CD4-positive, alpha-beta T cell treated with Interleukin-4 for 1 hour (primary cell): ENCODE results near the gene SETD6.
"Not testable (repeated sequence)": the region's sequence is repeated elsewhere in the genome, so short reads cannot be mapped to it uniquely, and the experiment has no call there.

Experiments used
- DNase-seq, 2 donors: peaks; one replicate each; pipeline ENCODE4 v3.0.0-alpha.2; 2020 to 2022

Gene SETD6

DNA sequence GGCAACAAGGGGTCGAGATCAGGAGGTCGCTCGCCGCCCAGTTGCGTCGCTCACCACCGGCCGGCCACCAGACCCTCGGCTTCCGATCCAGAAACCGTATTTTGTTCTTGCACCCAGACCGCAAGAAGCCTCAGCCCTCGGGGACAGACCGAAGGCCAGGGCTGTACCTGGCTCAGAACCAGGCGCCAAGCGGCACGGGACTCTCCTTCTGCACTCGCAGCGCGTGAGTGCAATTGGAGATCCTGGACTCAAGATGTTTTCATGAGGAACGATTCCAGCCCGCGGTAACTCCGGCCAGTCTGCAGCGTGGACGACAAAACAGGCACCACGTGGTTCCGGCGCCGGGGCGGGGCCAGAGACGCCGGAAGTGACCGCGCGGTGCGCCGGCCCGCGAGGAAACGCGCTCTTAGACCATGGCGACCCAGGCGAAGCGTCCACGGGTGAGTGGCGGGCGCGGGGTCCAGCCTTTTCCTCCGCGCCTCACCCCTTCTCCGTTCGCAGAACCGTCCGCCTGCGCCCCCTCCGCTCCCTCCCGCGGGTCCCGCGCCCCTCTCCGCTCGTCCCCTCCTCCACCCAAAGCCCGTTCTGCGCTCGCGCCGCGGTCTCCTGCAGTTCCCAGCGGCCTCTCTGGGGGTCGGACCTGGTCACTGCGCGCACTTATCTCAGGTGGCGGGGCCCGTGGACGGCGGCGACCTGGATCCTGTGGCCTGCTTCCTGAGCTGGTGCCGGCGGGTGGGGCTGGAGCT, at the start of gene SETD6:
Gene SETD6, plus strand, starts transcription at position 393 of the 746 bp plus-strand sequence. Its CDS starts 21 bp downstream, at position 414.
- DNase-seq = peak; percentile 61 to 66

DNA sequence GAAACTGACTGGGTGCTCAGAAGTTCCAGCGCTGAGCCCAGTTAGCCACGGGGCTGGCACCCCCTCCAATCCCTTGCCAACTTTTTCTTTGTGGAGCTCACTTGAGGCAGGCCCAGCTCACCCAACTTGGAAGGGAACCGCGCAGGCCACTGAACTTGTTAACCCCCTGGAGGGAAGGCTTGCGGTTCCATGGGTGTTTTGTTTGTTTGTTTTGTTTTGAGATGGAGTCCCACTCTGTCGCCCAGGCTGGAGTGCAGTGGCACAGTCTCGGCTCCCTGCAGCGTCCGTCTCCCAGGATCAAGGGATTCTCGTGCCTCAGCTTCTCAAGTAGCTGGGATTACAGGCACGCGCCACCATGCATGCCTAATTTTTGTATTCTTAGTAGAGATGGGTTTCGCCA, 49.5 kb upstream of the SETD6 start:
- no peak for DNase-seq

GRCh38 chr16:58466396-58466795, 48.9 kb upstream of the SETD6 start:
- DNase-seq = no peak

DNA sequence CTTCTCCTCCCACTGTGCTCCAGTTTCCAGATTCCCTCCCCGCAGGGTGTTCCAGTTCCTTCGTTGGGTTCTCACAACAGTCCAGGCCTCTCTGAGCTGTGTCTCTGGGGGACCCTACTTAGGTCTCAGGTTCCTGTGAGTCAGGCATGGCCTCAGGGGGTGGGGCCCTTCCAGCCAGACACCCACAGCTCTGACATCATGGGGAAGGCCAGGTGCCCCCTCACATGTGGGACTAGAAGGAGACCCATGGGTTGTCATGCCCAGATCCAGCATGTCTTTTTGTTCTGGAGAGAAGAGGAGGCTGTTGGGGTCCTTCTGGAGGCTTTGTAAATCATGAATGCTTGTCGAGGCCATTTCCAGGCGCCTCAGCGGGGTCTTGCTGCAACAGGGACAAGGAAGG, 47.4 kb upstream of the SETD6 start:
- DNase-seq = no peak

GRCh38 chr16:58471209-58471975, 43.9 kb upstream of the SETD6 start:
- DNase-seq = no peak

GRCh38 chr16:58472266-58472665, 43.1 kb upstream of the SETD6 start:
- DNase-seq = no peak

GRCh38 chr16:58472827-58473226, 42.5 kb upstream of the SETD6 start:
- no peak for DNase-seq

DNA sequence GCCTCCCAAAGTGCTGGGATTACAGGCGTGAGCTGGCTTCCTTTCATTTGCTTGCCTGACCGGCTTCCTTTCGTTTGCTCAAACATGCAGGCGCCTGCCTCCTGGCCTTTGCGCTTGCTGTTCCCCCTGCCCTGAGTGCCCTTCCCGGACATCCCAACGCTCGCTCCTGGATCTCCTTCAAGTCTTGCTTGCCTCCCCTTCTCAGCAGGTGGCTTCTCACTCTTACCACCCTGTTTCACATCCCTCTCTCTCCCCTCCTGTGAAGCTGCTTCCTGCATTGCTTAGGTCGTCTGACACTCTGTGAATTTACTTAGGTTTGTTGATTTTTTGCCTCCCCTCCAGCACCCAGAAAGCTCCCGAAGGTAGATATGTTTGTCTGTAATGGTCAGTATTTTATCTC, 41.0 kb upstream of the SETD6 start:
- no peak for DNase-seq

GRCh38 chr16:58475091-58475619, 40.2 kb upstream of the SETD6 start:
- no peak for DNase-seq

- no peak for DNase-seq
Measured at GRCh38 chr16:58476791-58477190, 38.5 kb upstream of the SETD6 start.

DNA sequence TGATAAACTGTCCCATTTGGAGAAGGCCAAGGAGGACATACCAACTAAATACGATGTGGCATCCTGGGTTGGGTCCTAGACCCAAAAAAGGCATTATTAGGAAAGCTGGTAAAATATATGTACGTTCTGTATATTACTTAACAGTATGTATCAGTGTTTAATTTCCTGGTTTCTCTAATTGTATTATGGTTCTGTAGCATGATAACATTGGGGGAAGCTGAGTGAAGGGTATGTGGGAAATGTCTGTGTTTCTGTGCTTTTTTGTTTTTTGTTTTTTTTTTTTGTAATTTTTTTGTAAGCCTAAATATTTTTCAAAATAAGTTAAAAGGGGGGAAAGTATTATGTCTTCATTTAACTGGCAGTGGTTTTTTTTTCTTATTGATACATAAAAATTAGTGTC, 36.9 kb upstream of the SETD6 start:
- no peak for DNase-seq

- DNase-seq = no peak
Measured at GRCh38 chr16:58481226-58481869, 34.0 kb upstream of the SETD6 start.

GRCh38 chr16:58481931-58482330, 33.4 kb upstream of the SETD6 start:
- no peak for DNase-seq

DNA sequence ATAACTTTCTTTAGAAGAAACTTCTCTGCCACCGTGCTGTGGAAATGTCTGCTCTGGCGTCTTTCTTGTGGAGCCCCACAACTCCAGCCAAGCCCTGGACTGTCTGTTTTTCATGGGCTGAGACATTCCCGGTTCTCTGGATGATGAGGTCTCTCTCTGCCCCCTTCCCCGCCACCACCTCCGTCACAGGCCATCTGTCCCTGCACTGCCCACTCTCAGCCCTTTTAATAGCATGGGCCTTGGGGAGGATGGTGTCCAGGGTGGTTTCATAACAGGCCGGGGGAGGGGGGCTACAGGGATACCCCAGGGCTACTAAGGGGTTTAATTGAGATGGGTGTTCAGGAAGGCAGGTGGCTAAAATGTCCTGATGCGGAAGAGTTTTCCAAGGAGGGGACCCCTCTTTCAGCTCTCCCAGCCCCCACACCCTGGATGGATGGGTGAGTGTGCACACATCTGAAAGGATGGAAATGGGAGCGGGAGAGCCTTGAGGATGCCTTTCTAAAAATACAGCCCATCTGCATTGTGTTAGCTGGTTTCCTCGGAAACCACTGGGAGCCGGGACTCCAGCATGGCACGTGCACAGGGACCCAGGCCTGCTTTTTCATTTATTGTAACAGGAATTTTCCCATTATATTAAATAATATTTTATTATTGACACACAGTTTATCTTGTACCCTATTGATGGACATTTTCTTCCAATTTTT, 30.0 kb upstream of the SETD6 start:
- DNase-seq = no peak

DNA sequence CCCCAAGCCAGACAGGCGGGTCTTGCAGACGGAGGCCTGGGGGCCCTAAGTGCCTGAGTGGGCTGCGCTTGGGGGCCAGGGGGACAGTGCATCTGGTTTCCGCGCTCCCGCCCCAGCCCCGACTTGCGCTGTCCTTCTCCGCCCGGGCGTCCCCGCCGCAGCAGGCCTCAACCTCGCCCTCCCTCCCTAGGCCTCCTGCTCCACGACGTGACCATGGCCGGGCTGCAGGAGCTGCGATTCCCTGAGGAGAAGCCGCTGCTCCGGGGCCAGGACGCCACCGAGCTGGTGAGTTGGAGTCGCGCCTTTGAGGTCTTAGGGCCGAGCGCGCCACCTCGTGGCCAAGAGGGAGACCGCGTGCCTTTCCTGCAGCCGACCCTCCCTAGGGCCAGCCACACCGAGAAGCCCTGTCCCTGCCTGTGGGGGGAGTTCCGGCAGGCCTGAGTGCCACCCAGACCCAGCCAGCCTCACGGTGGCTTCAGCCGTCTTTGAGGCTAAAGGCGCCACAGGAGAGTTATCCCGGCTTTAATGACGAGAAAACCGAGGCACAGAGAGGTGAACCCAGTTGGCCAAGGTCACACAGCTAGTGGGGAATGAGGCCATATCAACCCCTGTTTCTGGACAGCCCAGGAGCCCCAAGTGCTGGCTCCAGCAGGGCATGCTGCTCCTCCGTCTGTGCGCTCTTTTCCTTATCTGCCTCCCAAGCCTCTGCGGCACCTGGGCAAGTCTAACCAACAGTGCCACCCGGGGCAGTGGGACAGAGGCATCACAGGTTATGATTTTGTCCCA, 27.6 kb upstream of the SETD6 start:
- DNase-seq = peak; percentile 67

DNA sequence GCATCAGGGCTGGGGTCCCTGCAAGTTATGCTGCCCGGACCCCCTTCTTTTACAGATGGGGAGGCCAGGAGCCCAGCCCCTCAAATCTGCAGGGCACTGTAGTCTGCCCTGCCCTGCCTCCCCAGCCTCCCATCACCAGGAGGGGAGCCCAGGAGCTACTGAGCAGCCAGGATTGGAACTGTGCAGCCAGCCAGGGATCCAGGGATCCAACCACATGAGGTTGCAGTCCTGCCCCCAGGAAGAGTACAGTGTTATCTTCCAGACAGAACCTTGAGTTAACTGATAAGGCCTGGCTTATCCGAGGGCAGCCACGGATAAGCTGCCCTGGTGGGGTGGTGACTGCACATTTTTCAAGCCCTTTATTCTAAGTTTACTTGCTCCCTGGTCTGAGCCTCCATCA, 26.8 kb upstream of the SETD6 start:
- no peak for DNase-seq

DNA sequence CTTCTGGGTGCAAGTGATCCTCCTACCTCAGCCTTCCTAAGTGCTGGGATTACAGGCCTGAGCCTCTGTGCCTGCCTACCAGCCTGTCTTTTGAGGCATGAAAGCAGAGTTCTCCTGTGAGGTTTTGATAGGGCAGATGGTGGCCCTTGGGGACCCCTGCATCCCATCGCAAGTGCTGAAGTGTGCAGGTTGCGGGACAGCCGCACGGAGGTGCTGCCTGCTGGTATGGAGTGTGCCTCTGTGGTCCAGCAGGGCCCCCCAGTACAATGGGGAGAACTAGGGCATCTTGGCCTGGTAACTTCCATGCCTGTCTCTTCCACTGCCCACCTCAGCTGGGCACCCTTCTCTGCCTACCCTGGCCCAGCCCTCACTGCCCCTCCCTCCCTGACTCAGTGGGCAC, 25.3 kb upstream of the SETD6 start:
- no peak for DNase-seq

DNA sequence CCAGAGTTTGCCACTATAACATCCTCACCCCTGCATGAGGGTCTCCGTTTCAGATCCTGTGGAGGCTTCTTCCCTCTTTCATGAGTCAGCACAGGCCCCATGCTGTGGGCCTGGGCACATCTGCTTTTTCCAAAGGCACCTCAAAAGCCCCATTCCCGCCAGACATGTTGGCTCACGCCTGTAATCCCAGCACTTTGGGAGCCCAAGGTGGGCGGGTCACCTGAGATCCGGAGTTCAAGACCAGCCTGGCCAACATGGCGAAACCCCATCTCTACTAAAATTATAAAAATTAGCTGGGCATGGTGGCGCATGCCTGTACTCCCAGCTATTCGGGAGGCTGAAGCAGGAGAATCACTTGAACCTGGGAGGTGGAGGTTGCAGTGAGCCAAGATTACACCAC, 24.8 kb upstream of the SETD6 start:
- not testable (repeated sequence) for DNase-seq

- no peak for DNase-seq
Measured at GRCh38 chr16:58492066-58492465, 23.3 kb upstream of the SETD6 start.

- DNase-seq = no peak
Measured at GRCh38 chr16:58492735-58493134, 22.6 kb upstream of the SETD6 start.

- no peak for DNase-seq
Measured at GRCh38 chr16:58493756-58494431, 21.4 kb upstream of the SETD6 start.
